ENCODE results near the gene RSPH10B.

DNA sequence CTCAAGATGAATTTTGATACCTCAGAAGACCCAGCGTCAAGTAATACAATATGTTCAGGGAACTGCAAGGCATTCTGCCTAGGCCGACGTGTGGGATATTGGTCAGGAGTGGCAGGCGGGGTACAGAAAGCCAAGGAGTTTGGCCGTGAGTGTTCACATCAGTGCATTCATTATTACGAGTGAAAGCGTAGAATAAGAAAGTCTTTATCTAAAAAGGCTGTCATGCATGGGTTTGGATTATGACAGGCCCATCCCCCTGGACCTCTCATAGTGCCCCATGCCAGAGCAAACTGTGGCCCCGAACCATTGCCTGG lies 46.1 kb upstream of the RSPH10B start:
- TF ChIP-seq, protein P1, sequence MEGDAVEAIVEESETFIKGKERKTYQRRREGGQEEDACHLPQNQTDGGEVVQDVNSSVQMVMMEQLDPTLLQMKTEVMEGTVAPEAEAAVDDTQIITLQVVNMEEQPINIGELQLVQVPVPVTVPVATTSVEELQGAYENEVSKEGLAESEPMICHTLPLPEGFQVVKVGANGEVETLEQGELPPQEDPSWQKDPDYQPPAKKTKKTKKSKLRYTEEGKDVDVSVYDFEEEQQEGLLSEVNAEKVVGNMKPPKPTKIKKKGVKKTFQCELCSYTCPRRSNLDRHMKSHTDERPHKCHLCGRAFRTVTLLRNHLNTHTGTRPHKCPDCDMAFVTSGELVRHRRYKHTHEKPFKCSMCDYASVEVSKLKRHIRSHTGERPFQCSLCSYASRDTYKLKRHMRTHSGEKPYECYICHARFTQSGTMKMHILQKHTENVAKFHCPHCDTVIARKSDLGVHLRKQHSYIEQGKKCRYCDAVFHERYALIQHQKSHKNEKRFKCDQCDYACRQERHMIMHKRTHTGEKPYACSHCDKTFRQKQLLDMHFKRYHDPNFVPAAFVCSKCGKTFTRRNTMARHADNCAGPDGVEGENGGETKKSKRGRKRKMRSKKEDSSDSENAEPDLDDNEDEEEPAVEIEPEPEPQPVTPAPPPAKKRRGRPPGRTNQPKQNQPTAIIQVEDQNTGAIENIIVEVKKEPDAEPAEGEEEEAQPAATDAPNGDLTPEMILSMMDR (conservative IDR thresholded peaks at IDR 0.05) = no peak
- TF ChIP-seq EZH2 (IDR thresholded peaks at IDR 0.05; ENCODE audit: low read depth) = no peak
